ENCODE results near the gene TM7SF2. TPM values are rescaled to one million over a fixed set of nuclear protein-coding genes. Genes with fewer than 3 reads are reported as not detected.
A peak's percentile ranks its signal among the peaks of the same experiment; 100 is the strongest.

Gene TM7SF2
- total and polyA plus RNA-seq, 10 donors: 8.9 to 29.7 (median 14.3) TPM

GRCh38 chr11:65125197-65126056, 13.8 kb downstream of the TM7SF2 start:
- DNase-seq: no peak
- no peak overlapping the region for H3K4me3 ChIP-seq
- peaks cover 17 to 80% (median 40%) of the 10 kb centered on the region in 6 donors for H3K4me1 ChIP-seq
- WGBS, 5 donors: 78 to 92% (median 91%) methylated on average over 12 of the region's 12 CpGs
- H3K9me3 ChIP-seq: no peaks in the 10 kb centered on the region
- TF ChIP-seq POLR2AphosphoS5 (IDR thresholded peaks at IDR 0.05) (no peak), POLR2A (IDR thresholded peaks at IDR 0.05) (no peak)
- TF ChIP-seq, protein P1, sequence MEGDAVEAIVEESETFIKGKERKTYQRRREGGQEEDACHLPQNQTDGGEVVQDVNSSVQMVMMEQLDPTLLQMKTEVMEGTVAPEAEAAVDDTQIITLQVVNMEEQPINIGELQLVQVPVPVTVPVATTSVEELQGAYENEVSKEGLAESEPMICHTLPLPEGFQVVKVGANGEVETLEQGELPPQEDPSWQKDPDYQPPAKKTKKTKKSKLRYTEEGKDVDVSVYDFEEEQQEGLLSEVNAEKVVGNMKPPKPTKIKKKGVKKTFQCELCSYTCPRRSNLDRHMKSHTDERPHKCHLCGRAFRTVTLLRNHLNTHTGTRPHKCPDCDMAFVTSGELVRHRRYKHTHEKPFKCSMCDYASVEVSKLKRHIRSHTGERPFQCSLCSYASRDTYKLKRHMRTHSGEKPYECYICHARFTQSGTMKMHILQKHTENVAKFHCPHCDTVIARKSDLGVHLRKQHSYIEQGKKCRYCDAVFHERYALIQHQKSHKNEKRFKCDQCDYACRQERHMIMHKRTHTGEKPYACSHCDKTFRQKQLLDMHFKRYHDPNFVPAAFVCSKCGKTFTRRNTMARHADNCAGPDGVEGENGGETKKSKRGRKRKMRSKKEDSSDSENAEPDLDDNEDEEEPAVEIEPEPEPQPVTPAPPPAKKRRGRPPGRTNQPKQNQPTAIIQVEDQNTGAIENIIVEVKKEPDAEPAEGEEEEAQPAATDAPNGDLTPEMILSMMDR (IDR thresholded peaks at IDR 0.05 in 8 of 11, conservative IDR thresholded peaks at IDR 0.05 in 3 of 11): no peak
- intact Hi-C loops (cut with DNase I; ENCODE audit: low total_unique reads): no loop called here
- H3K36me3 ChIP-seq: peaks cover 9 to 76% (median 67%) of the 10 kb centered on the region in 6 donors
- no peak overlapping the region for H3K27ac ChIP-seq
- H3K27me3 ChIP-seq (replicated peaks in 1 of 7): no peaks in the 10 kb centered on the region

DNA sequence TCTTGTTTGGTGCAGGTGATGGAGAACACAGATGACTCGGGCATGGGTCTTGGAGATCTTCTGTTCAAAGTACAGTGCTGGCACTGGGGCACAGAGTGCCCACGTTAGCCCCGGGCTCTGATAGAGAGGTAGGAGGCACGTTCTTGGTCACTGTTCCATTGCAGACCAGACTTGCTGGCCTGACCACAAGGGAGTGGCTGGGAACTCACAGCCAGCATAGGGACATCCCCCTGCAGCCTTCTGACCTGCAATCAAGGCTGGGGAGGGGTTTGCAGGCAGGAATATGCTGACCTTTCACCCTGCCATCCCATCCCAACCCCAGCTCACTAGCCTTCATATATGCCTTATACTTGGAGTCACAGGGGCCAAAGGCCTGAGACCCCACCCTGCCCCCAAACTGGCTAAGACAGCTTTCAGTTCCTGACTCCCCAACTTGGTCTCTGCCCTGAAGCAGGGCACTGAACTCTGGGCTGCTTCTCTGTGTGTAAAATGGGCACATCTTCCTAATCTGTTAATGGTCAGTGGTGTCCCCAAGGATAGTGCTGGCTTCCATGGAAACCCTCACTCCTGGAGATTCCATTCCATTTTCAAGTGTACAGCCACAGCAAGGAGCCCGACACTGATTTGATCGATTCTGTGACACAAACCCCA, 15.1 kb downstream of the TM7SF2 start:
- WGBS, 5 donors: 76 to 92% (median 82%) methylated on average over 2 to 6 of the region's 6 CpGs
- no peak for DNase-seq
- TF ChIP-seq POLR2A (IDR thresholded peaks at IDR 0.05) (no peak), POLR2AphosphoS5 (IDR thresholded peaks at IDR 0.05) (peak in 2 of 3 donors; percentile 32 to 52)
- H3K4me3 ChIP-seq: no peak overlapping the region
- H3K9me3 ChIP-seq: no peaks in the 10 kb centered on the region
- intact Hi-C loops (cut with DNase I; ENCODE audit: low total_unique reads): no loop called here
- H3K4me1 ChIP-seq: peaks cover 22 to 80% (median 41%) of the 10 kb centered on the region in 6 donors
- peaks cover 14 to 79% (median 75%) of the 10 kb centered on the region in 6 donors for H3K36me3 ChIP-seq
- H3K27ac ChIP-seq: no peak overlapping the region
- no peaks in the 10 kb centered on the region for H3K27me3 ChIP-seq (replicated peaks in 1 of 7)

DNA sequence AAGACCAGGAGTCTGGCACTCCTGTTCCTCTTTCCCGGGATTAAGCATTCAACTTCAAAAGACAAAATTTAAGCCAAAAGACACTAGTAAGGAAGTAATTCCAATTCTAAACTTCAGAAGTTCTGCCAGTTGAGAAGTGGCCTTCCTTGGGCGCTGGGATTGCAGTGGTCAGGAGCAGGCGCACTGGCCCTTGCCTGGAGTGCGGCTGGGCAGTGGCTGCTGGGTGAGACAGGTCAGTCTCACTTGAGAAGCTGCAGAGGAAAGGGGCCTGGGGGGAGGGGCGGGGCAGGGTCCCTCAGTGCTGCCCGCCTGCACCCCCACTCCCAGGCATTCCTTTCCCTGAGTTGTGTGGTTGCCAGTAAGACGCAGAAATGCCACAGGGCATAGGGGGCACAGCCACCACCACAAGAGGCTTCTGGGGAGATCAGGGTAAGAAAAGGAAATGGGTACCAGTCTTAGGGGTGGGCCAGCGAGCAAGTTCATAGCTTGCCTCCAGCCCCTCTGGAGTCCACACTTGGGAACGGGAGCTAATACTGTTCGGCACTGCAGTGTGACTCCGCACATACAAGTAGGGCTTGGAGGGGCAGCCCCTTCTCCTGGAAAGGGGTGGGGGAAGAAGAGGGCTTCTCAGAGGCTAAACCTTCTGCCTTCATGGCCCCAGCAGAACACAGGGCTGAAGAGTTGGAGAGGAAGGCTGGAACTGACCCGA, 16.0 kb downstream of the TM7SF2 start:
- H3K4me1 ChIP-seq: peaks cover 27 to 85% (median 46%) of the 10 kb centered on the region in 6 donors
- TF ChIP-seq POLR2AphosphoS5 (IDR thresholded peaks at IDR 0.05): peak; percentile 51 to 62 (median 53)
- TF ChIP-seq, protein P1 (IDR thresholded peaks at IDR 0.05 in 8 of 11, conservative IDR thresholded peaks at IDR 0.05 in 3 of 11): no peak
- H3K36me3 ChIP-seq: peaks cover 14 to 88% (median 84%) of the 10 kb centered on the region in 6 donors
- 83 to 94% (median 87%) methylated on average over 12 of the region's 12 CpGs for WGBS, 5 donors
- H3K27ac ChIP-seq: peak overlapping the region in 1 of 8 donors; percentile 38
- no peaks in the 10 kb centered on the region for H3K9me3 ChIP-seq
- no peaks in the 10 kb centered on the region for H3K27me3 ChIP-seq (replicated peaks in 1 of 7)
- no peak overlapping the region for H3K4me3 ChIP-seq
- DNase-seq: no peak
- intact Hi-C loops (cut with DNase I; ENCODE audit: low total_unique reads): no loop called here

- Histone ChIP-seq H3K27me3 (replicated peaks in 1 of 7) (no peaks in the 10 kb centered on the region), H3K27ac (peak overlapping the region in 1 of 8 donors; percentile 38), H3K9me3 (no peaks in the 10 kb centered on the region), H3K4me1 (peaks cover 30 to 85% (median 46%) of the 10 kb centered on the region in 6 donors), H3K4me3 (no peak overlapping the region), H3K36me3 (peaks cover 14 to 92% (median 86%) of the 10 kb centered on the region in 6 donors)
- 84 to 92% (median 87%) methylated on average over 13 to 15 of the region's 15 CpGs for WGBS, 5 donors
- no peak for TF ChIP-seq POLR2A (IDR thresholded peaks at IDR 0.05)
- TF ChIP-seq POLR2AphosphoS5 (IDR thresholded peaks at IDR 0.05): peak; percentile 24 to 59 (median 30)
- DNase-seq: peak; percentile 67
- intact Hi-C loops (cut with DNase I; ENCODE audit: low total_unique reads): no loop called here
Observed at GRCh38 chr11:65128182-65129145, 16.8 kb downstream of the TM7SF2 start.

All from spleen (tissue), 11 donors.